Uterus (tissue), 2 donors: ENCODE data around the gene NNT.

Experiments used
- POLR2A ChIP-seq, 2 donors: fragments of 450-650 bp; IDR thresholded peaks; one replicate each; pipeline ENCODE4 v1.6.1; 2016; ENCODE audit warnings: antibody characterized with exemption in 2 of 2, mild to moderate bottlenecking in 1 of 2, moderate library complexity in 1 of 2
- TF ChIP-seq, protein P1 (sequence below), 4 experiments: fragments of 200-600 bp in 2 of 4; fragments of 450-650 bp in 2 of 4; sonication (generic) in 2 of 4; IDR thresholded peaks; one replicate each; pipeline ENCODE4 v1.5.1; 2016 to 2019; ENCODE audit warnings: antibody characterized with exemption in 4 of 4, mild to moderate bottlenecking in 2 of 4, moderate library complexity in 1 of 4

DNA sequence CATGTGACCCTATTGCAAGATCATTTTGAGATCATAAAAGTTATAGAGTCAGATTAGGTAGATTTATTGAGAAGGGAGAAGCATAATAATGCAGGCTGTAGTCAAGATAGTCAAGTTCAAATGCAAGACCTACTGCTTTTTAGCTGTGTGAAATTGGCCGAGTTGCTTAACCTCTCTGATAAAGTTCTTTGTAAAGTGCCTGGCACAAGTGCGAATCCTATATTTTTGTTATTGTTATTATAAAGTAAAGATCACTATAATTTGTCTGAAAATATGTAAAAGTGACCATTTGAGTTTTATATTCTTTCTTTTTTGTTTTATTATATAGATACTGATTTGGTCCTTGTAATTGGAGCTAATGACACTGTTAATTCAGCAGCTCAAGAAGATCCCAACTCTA is 99.3 kb downstream of the NNT start:
- TF ChIP-seq, protein P1, sequence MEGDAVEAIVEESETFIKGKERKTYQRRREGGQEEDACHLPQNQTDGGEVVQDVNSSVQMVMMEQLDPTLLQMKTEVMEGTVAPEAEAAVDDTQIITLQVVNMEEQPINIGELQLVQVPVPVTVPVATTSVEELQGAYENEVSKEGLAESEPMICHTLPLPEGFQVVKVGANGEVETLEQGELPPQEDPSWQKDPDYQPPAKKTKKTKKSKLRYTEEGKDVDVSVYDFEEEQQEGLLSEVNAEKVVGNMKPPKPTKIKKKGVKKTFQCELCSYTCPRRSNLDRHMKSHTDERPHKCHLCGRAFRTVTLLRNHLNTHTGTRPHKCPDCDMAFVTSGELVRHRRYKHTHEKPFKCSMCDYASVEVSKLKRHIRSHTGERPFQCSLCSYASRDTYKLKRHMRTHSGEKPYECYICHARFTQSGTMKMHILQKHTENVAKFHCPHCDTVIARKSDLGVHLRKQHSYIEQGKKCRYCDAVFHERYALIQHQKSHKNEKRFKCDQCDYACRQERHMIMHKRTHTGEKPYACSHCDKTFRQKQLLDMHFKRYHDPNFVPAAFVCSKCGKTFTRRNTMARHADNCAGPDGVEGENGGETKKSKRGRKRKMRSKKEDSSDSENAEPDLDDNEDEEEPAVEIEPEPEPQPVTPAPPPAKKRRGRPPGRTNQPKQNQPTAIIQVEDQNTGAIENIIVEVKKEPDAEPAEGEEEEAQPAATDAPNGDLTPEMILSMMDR (IDR thresholded peaks at IDR 0.05): no peak
- no peak for TF ChIP-seq POLR2A (IDR thresholded peaks at IDR 0.05)
